Measurements from ENCODE around the gene EMSY.

Gene EMSY

DNA sequence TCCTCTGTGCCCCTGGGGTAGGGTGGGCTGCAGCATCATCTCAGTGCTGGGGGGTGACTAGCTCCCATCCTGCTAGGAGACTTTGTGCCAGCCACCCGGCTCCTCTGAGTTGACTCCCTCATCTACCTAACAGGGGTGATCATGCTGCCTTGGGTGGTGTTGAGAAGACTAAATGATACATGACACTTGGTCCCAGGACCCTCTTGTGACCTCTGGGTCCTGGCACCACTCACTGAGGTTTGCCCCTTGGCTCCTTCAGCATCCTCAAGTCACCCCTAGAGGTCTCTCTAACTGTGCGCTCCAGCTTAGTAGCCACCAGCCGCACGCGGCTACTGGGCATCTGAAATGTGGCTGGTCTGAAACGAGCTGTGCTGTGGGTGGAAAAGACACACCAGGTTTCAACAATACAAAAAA, 153.6 kb downstream of the EMSY start:
- DNase-seq (ENCODE audit: low spot score), result peak; percentile 80

DNA sequence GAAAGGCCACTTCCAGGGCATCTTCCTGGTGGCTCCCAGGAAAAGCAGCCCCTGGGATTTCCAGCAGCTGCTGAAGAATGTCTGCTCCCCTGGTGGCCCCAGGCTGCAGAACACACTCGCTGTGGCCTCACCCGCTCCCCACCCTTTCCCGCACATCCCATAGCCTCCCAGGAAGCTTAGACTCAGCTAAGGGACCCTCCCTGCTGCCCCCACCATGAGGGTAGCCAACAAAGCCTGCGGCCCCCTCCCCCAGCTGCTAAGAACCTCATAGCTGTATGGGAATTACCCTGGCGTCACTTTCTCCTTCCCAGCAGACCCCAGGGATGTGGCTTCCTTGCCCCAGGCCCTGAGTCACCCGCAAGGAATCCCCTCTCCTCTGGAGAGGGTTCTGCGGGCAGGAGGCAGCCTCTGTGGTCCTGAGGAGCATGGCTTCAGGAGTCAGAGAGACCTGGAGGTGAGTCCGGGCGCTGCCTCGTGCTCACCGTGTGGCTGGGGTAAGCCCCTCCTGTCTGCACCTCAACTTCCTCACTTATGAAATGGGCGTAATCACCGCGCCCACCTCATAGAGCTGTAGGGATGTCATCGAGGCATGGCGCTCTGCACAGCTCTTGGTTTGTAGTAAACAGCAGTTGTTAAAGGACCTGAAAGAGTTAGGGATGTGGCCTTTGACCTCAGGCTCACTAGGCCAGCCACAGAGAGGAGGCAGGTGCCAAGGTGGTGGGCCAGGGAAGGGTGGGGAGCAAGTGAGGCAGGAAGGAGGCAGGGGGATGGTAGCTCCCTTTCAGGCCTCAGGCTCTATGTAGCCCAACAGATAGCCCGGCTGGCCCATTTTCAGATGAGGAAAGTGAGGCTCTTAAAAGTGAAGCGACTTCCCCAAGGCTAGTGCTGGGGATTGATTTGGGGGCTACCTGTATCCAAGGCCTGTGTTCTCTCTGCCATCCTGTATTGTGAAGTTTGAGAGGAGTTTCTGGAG, 154.5 kb downstream of the EMSY start:
- DNase-seq (ENCODE audit: low spot score), result peak; percentile 91

DNA sequence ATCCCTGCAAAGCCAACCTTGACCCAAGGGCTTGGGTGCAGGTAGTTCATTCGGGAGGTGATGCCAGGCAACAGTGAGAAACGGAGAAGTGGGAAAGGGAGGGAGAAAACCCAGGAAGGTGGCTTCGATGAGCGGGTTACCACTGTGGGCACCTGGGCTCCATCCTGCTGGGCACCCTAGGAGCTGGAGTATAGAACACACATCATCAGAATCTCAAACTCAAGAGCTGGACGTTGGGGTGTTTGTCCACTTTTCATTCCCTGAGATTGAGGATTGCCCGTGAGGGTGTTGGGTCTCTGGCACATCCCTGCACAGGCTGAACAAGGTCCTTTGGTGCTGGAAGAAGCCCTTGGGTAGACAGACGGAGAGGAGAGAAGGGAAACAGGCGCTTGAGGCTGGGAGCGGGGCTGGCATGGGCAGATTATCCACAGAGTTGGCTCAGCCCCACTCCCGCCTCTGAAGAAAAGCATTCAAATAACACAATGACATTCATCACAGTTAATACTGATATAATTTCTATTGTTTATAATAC, 155.4 kb downstream of the EMSY start:
- no peak for DNase-seq (ENCODE audit: low spot score)

DNA sequence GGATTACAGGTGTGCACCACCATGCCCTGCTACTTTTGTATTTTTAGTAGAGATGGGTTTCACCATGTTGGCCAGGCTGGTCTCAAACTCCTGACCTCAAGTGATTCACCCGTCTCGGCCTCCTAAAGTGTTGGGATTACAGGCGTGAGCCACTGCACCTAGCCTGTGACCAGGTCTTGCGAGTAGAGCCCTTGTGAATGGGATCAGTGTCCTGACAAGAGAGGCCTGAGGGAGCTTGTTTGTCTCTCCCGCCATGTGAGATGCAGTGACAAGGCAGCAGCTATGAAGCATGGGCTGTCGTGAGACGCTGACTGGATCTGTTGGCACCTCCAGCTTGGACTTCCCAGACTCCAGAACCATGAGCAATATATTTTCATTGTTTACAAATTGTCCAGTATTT, 156.5 kb downstream of the EMSY start:
- DNase-seq (ENCODE audit: low spot score), result no peak

DNA sequence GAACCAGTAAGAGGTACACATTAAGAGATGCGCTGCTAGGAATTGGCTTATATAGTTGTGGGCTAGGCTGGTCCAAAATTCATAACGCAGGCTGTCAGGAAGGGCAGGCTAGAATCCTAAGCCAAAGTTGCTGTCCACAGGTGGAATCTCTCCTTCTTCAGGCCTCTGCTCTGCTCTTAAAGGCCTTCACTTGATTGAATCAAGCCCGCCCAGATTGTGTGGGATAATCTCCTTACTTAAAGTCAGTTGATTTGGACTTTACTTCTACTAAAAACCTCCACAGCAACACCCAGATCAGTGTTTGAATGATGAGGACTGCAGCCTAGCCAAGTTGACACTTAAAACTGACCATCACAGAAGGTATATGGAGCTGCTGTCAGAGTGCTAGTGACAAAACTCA, 156.9 kb downstream of the EMSY start:
- DNase-seq (ENCODE audit: low spot score), result no peak

DNA sequence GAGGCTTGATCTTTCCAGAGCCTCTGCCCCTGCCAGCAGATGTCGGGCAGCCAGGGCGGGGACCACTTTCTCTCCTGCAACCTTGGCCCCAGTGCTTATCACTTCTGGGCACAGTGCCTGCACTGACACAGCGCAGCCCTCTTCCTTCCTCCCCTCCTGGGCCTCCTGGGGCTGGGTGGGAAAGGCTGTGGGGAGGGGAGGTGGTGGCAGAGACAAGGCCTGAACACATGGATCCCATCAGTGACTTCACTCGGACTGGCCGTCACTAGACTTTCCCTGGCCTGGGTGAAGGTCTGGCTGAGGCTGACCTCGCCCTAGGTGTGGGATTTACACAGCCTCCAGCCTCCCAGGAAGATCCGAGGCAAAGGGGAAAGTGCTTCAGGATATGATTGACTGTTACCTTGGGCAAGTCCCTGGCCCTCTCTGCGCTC, 157.6 kb downstream of the EMSY start:
- no peak for DNase-seq (ENCODE audit: low spot score)
